SU-DHL-6 (cell line): Measurements from ENCODE around the gene TIMM8A.
A peak's percentile ranks its signal among the peaks of the same experiment; 100 is the strongest.

Source experiments
- H2AFZ ChIP-seq: fragments of 200-600 bp; sonication (generic); 2 replicates; pipeline ENCODE4 v1.6.1; 2014; ENCODE audit warnings: low read depth, mild to moderate bottlenecking, moderate library complexity, mixed read lengths, antibody characterized with exemption, low read length; ENCODE audit not compliant: severe bottlenecking
- H3F3A ChIP-seq: fragments of 200-600 bp; shearing (Covaris generic); 2 replicates; pipeline ENCODE4 v1.6.0; 2016; ENCODE audit warnings: antibody characterized with exemption, mild to moderate bottlenecking; ENCODE audit not compliant: insufficient read depth
- H3K27ac ChIP-seq: fragments of 200-600 bp; sonication (generic); 2 replicates; pipeline ENCODE4 v1.5.1; 2016; ENCODE audit warnings: low read depth, mild to moderate bottlenecking, low read length, moderate library complexity, mixed read lengths
- H3K27me3 ChIP-seq: fragments of 200-600 bp; sonication (generic), shearing (Covaris generic); 2 replicates; pipeline ENCODE4 v1.6.0; 2014; ENCODE audit warnings: mild to moderate bottlenecking, low read length
- H3K36me3 ChIP-seq: fragments of 200-600 bp; sonication (generic); 2 replicates; pipeline ENCODE4 v1.6.1; 2014; ENCODE audit warnings: mild to moderate bottlenecking, low read length, mixed read lengths
- H3K4me2 ChIP-seq: fragments of 300-600, 200-600 bp; shearing (Covaris generic), sonication (generic); 2 replicates; pipeline ENCODE4 v1.6.0; 2014; ENCODE audit warnings: low read length, low read depth, mild to moderate bottlenecking; ENCODE audit not compliant: poor library complexity, severe bottlenecking
- H3K4me3 ChIP-seq: fragments of 200-600 bp; sonication (generic); 2 replicates; pipeline ENCODE4 v1.5.1; 2014; ENCODE audit warnings: antibody characterized with exemption, low read length, mild to moderate bottlenecking, mixed read lengths; ENCODE audit not compliant: insufficient read depth, poor library complexity, severe bottlenecking
- H3K79me2 ChIP-seq: fragments of 200-600 bp; sonication (generic); 2 replicates; pipeline ENCODE4 v1.6.1; 2014; ENCODE audit warnings: mild to moderate bottlenecking, low read length, moderate library complexity; ENCODE audit not compliant: insufficient read depth
- H3K9ac ChIP-seq: fragments of 200-600 bp; sonication (generic); 2 replicates; pipeline ENCODE4 v1.7.0; 2014; ENCODE audit warnings: mild to moderate bottlenecking, low read length
- H3K9me2 ChIP-seq: fragments of 200-600 bp; sonication (generic); replicated peaks from 2 replicates; pipeline ENCODE4 v1.6.1; 2014; ENCODE audit warnings: low read length; ENCODE audit not compliant: insufficient read depth
- H3K9me3 ChIP-seq: fragments of 200-600 bp; sonication (generic); 2 replicates; pipeline ENCODE4 v1.6.1; 2014; ENCODE audit warnings: low read length, mixed read lengths; ENCODE audit not compliant: insufficient read depth
- H4K20me1 ChIP-seq: fragments of 200-600 bp; sonication (generic); 2 replicates; pipeline ENCODE4 v1.6.1; 2014; ENCODE audit warnings: low read depth, mild to moderate bottlenecking, antibody characterized with exemption, low read length, moderate library complexity, mixed read lengths
- EZH2phosphoT487 ChIP-seq: fragments of 200-600 bp; sonication (generic), shearing (Covaris generic); conservative IDR thresholded peaks from 2 replicates; pipeline ENCODE4 v1.6.1; 2018; ENCODE audit warnings: mild to moderate bottlenecking, antibody characterized with exemption, low read length, moderate library complexity, mixed read lengths
- TF ChIP-seq, protein P1 (sequence below): fragments of 200-600 bp; sonication (generic); IDR thresholded peaks from one replicate; pipeline ENCODE4 v1.5.1; 2017; ENCODE audit warnings: antibody characterized with exemption, mild to moderate bottlenecking, low read length, moderate library complexity; ENCODE audit not compliant: insufficient read depth, poor library complexity, severe bottlenecking

Gene TIMM8A

DNA sequence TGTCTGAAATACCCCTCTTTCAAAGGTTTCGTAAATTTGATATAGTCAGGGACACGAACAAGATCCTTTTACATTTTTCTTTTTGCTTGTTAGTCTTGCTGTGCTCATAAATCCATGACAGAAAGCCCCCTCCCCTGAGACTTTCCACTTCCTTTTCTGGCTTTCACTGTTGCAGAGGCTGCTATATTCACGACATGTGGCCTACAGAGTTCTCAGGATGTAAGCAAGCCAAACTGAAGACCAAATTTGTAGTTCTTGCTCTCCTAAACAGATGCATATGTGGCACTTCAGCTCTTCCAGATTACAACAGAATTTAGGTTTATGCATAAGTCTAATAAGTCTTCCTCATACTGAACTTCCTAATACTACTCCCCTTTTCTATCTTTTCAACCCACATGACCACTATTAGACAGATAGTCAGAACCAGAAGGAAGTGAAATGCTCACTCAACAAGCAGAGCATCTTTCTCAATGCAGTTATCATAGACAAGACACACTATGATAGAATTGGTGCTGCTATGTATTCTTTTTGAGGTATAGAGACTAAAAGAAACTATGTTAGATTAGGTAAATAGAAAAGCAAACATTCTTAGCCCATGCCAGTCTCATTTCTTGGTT lies 22.5 kb upstream of the TIMM8A start:
- Histone ChIP-seq H3K36me3 (peaks cover 8% of the 10 kb centered on the region; the same call in 1 of the 2 replicates), H3F3A (no peaks in the 10 kb centered on the region), H3K27me3 (no peaks in the 10 kb centered on the region), H3K4me3 (no peak overlapping the region), H4K20me1 (no peaks in the 10 kb centered on the region), H3K27ac (peak overlapping the region; percentile 40; the same call in 1 of the 2 replicates), H3K9me3 (no peaks in the 10 kb centered on the region), H3K4me2 (no peak overlapping the region), H3K9ac (no peak overlapping the region), H3K79me2 (no peaks in the 10 kb centered on the region), H3K9me2 (no peaks in the 10 kb centered on the region), H2AFZ (no peak overlapping the region)
- TF ChIP-seq, protein P1, sequence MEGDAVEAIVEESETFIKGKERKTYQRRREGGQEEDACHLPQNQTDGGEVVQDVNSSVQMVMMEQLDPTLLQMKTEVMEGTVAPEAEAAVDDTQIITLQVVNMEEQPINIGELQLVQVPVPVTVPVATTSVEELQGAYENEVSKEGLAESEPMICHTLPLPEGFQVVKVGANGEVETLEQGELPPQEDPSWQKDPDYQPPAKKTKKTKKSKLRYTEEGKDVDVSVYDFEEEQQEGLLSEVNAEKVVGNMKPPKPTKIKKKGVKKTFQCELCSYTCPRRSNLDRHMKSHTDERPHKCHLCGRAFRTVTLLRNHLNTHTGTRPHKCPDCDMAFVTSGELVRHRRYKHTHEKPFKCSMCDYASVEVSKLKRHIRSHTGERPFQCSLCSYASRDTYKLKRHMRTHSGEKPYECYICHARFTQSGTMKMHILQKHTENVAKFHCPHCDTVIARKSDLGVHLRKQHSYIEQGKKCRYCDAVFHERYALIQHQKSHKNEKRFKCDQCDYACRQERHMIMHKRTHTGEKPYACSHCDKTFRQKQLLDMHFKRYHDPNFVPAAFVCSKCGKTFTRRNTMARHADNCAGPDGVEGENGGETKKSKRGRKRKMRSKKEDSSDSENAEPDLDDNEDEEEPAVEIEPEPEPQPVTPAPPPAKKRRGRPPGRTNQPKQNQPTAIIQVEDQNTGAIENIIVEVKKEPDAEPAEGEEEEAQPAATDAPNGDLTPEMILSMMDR = no peak
- TF ChIP-seq EZH2phosphoT487 = no peak

GRCh38 chrX:101369687-101370086 lies 21.1 kb upstream of the TIMM8A start:
- H3K9me2 ChIP-seq = no peaks in the 10 kb centered on the region
- H3K79me2 ChIP-seq = no peaks in the 10 kb centered on the region
- H4K20me1 ChIP-seq = no peaks in the 10 kb centered on the region
- H2AFZ ChIP-seq = no peak overlapping the region
- H3K9ac ChIP-seq = no peak overlapping the region
- no peaks in the 10 kb centered on the region for H3K9me3 ChIP-seq
- H3K36me3 ChIP-seq = peaks cover 8% of the 10 kb centered on the region; the same call in 1 of the 2 replicates
- TF ChIP-seq EZH2phosphoT487 = no peak
- TF ChIP-seq, protein P1 = no peak
- H3K4me2 ChIP-seq = no peak overlapping the region
- no peak overlapping the region for H3K27ac ChIP-seq
- H3K4me3 ChIP-seq = no peak overlapping the region
- no peaks in the 10 kb centered on the region for H3K27me3 ChIP-seq
- H3F3A ChIP-seq = no peaks in the 10 kb centered on the region

DNA sequence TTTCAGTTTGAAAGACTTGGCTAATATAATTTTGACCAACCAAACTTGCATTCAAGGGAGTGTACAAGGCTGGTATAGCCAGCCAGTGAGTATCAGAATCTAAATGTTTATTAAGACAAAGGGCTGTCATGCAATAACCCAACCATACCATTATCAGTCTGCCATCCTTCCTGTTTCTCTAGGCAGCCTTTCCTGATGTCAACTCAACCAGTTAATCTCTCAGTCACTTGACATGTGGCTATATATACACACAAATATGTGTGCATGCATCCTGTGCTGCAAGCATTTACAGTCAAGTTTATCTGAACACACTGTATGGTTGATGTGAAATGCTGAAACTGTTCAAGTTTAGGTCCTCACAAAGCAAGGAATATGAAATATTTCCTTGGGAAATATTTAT lies 20.3 kb upstream of the TIMM8A start:
- H2AFZ ChIP-seq = no peak overlapping the region
- H3K4me2 ChIP-seq = no peak overlapping the region
- TF ChIP-seq EZH2phosphoT487 = no peak
- TF ChIP-seq, protein P1 = no peak
- no peaks in the 10 kb centered on the region for H3F3A ChIP-seq
- H3K9ac ChIP-seq = no peak overlapping the region
- no peak overlapping the region for H3K27ac ChIP-seq
- H3K36me3 ChIP-seq = peaks cover 3% of the 10 kb centered on the region; the same call in 1 of the 2 replicates
- H3K4me3 ChIP-seq = no peak overlapping the region
- H3K9me2 ChIP-seq = no peaks in the 10 kb centered on the region
- no peaks in the 10 kb centered on the region for H3K9me3 ChIP-seq
- H3K79me2 ChIP-seq = no peaks in the 10 kb centered on the region
- no peaks in the 10 kb centered on the region for H4K20me1 ChIP-seq
- no peaks in the 10 kb centered on the region for H3K27me3 ChIP-seq
